K562 (cell line): ENCODE data around the gene NAA40. TPM values are rescaled to one million over a fixed set of nuclear protein-coding genes. Genes with fewer than 3 reads are reported as not detected.

Source experiments
- BRD4 ChIP-seq: fragments of 200-600 bp; sonication (generic); IDR thresholded peaks from 2 replicates; pipeline ENCODE4 v1.6.1; 2017; ENCODE audit warnings: inconsistent platforms
- CBFA2T2 ChIP-seq: fragments of 450-650 bp; conservative IDR thresholded peaks from 2 replicates; pipeline ENCODE4 v1.6.1; 2017; ENCODE audit warnings: mild to moderate bottlenecking
- CBX3 ChIP-seq, 2 experiments: IDR thresholded peaks; 1 replicate in 1 of 2; 2 replicates in 1 of 2; pipeline ENCODE4 v1.6.1; 2012; ENCODE audit warnings: inconsistent platforms in 2 of 2, low read length in 2 of 2, borderline replicate concordance in 1 of 2, control low read depth in 1 of 2
- CCNT2 ChIP-seq: IDR thresholded peaks from 2 replicates; pipeline ENCODE4 v1.6.1; 2011; ENCODE audit warnings: borderline replicate concordance, low read depth, mild to moderate bottlenecking, moderate library complexity, mixed read lengths, low read length; ENCODE audit not compliant: insufficient read length; ENCODE audit errors: extremely low read depth
- CHCHD3 ChIP-seq: fragments of 250-450 bp; sonication (Bioruptor Pico); IDR thresholded peaks from 2 replicates; pipeline ENCODE4 v2.1.2; 2022; ENCODE audit warnings: mild to moderate bottlenecking
- ELF1 ChIP-seq: fragments of 200-800 bp; sonication (Bioruptor generic); IDR thresholded peaks from 2 replicates; pipeline ENCODE4 v1.6.1; 2016; ENCODE audit warnings: missing genetic modification characterization, missing compliant biosample characterization
- ELF4 ChIP-seq: fragments of 450-650 bp; formaldehyde crosslinking; IDR thresholded peaks from 2 replicates; pipeline ENCODE4 v1.4.0; 2022; ENCODE audit warnings: missing genetic modification characterization
- FOXM1 ChIP-seq, 2 experiments: fragments of 450-650 bp in 1 of 2; sonication (generic) in 1 of 2; formaldehyde crosslinking in 1 of 2; IDR thresholded peaks; 2 replicates each; pipeline versions ENCODE4 v1.6.1 to v1.9.0; 2017 to 2022; ENCODE audit warnings: low read depth in 2 of 2, mild to moderate bottlenecking in 2 of 2, missing genetic modification reagents in 1 of 2, moderate library complexity in 1 of 2
- FUS ChIP-seq: fragments of 200-400 bp; formaldehyde crosslinking; optimal IDR thresholded peaks from 2 replicates; pipeline ENCODE3; 2017; ENCODE audit warnings: low read depth, low read length
- HNRNPLL ChIP-seq: fragments of 200-400 bp; formaldehyde crosslinking; IDR thresholded peaks from 2 replicates; pipeline ENCODE4 v1.6.1; 2017; ENCODE audit warnings: low read length, low read depth, mild to moderate bottlenecking; ENCODE audit not compliant: poor library complexity, severe bottlenecking
- HSF4 ChIP-seq: fragments of 250-450 bp; sonication (Bioruptor Pico); IDR thresholded peaks from 2 replicates; pipeline ENCODE4 v2.1.2; 2022; ENCODE audit warnings: mild to moderate bottlenecking, moderate library complexity, borderline replicate concordance
- NCOR1 ChIP-seq: fragments of 450-650 bp; IDR thresholded peaks from 2 replicates; pipeline ENCODE4 v1.6.1; 2016; ENCODE audit warnings: mild to moderate bottlenecking, moderate library complexity
- NFRKB ChIP-seq: fragments of 450-650 bp; IDR thresholded peaks from 2 replicates; pipeline ENCODE4 v1.6.1; 2016; ENCODE audit warnings: low read depth
- SMAD1 ChIP-seq: fragments of 150-350 bp; IDR thresholded peaks from 2 replicates; pipeline ENCODE4 v1.6.1; 2014; ENCODE audit warnings: low read length, low read depth; ENCODE audit not compliant: partially characterized antibody
- SREBF1 ChIP-seq: fragments of 150-350 bp; IDR thresholded peaks from 2 replicates; pipeline ENCODE4 v1.6.1; 2014; ENCODE audit warnings: antibody characterized with exemption, low read depth, low read length, borderline replicate concordance
- SRF ChIP-seq, 2 experiments: fragments of 250-450, 450-650 bp in 1 of 2; sonication (Bioruptor Pico) in 1 of 2; sonication (generic) in 1 of 2; formaldehyde crosslinking; IDR thresholded peaks; 2 replicates each; pipeline versions ENCODE4 v1.5.0 to v1.5.1; 2020 to 2022; ENCODE audit warnings: mild to moderate bottlenecking in 1 of 2, missing genetic modification reagents in 1 of 2
- TEAD4 ChIP-seq, 2 experiments: sonication (generic) in 1 of 2; formaldehyde crosslinking in 1 of 2; IDR thresholded peaks; 2 replicates each; pipeline versions ENCODE4 v1.6.1 to v1.8.0; 2012 to 2022; ENCODE audit warnings: borderline replicate concordance in 1 of 2, inconsistent platforms in 1 of 2, low read length in 1 of 2, mild to moderate bottlenecking in 1 of 2, missing genetic modification reagents in 1 of 2
- TSC22D4 ChIP-seq: fragments of 450-650 bp; IDR thresholded peaks from 2 replicates; pipeline ENCODE4 v1.6.1; 2016; ENCODE audit warnings: missing genetic modification characterization, missing biosample characterization, control low read depth
- ZBTB17 ChIP-seq: fragments of 450-650 bp; formaldehyde crosslinking; IDR thresholded peaks from 2 replicates; pipeline ENCODE4 v1.4.0; 2020; ENCODE audit warnings: mild to moderate bottlenecking
- ZFP1 ChIP-seq: fragments of 450-650 bp; formaldehyde crosslinking; IDR thresholded peaks from 2 replicates; pipeline ENCODE4 v1.4.0; 2020; ENCODE audit warnings: mild to moderate bottlenecking, mixed read lengths
- ZNF140 ChIP-seq: fragments of 250-450 bp; sonication (Bioruptor Pico); IDR thresholded peaks from 2 replicates; pipeline ENCODE4 v1.8.0; 2021; ENCODE audit warnings: moderate library complexity, mild to moderate bottlenecking, inconsistent platforms
- ZNF644 ChIP-seq: fragments of 200-800 bp; sonication (Bioruptor generic); IDR thresholded peaks from 2 replicates; pipeline ENCODE4 v1.6.1; 2016; ENCODE audit warnings: low read depth, missing genetic modification characterization, missing compliant biosample characterization
- polyA plus RNA-seq, 8 experiments: library from polyadenylated mRNA; depleted of rRNA in 4 of 8; stranded (reverse) in 5 of 8; unstranded in 3 of 8; fragments of >200 nt; fragmentation: Nextera tagmentation in 2 of 8; fragmentation: Illumina TruSeq in 1 of 8; extraction: Ambion mirVana in 2 of 8; extraction: Trizol in 1 of 8; gene quantifications; 2 replicates each; pipeline versions ENCODE4 v1.2.1 to v1.2.3, GENCODE V29; 2011 to 2014; ENCODE audit warnings: inconsistent platforms in 1 of 8, missing spikeins in 1 of 8
- total RNA-seq, 7 experiments: library from RNA; depleted of rRNA in 6 of 7; stranded (reverse); fragments of >200 nt in 6 of 7; fragmentation: Illumina TruSeq in 2 of 7; extraction: Trizol in 2 of 7; gene quantifications; 2 replicates each; pipeline versions ENCODE4 v1.2.1 to v1.2.3, GENCODE V29; 2011 to 2021; ENCODE audit warnings: low replicate concordance in 1 of 7
- TF ChIP-seq, protein P1 (sequence below): sonication (generic); formaldehyde crosslinking; IDR thresholded peaks from 2 replicates; pipeline ENCODE4 v1.8.1; 2023; ENCODE audit warnings: mild to moderate bottlenecking, missing genetic modification reagents
- TF ChIP-seq, protein P2 (sequence below): fragments of 450-650 bp; formaldehyde crosslinking; IDR thresholded peaks from 2 replicates; pipeline ENCODE4 v1.4.0; 2020; ENCODE audit warnings: mild to moderate bottlenecking, mixed read lengths
- TF ChIP-seq, protein P3 (sequence below): fragments of 450-650 bp; IDR thresholded peaks from 2 replicates; pipeline ENCODE4 v1.7.0; 2016; ENCODE audit warnings: borderline replicate concordance

The NAA40 gene
- total and polyA plus RNA-seq, 9 of the 15 experiments (the other 6 are each of a cell fraction or from before 2014, with no cell fraction given) = 6.2 to 39.0 (median 23.1) TPM

DNA sequence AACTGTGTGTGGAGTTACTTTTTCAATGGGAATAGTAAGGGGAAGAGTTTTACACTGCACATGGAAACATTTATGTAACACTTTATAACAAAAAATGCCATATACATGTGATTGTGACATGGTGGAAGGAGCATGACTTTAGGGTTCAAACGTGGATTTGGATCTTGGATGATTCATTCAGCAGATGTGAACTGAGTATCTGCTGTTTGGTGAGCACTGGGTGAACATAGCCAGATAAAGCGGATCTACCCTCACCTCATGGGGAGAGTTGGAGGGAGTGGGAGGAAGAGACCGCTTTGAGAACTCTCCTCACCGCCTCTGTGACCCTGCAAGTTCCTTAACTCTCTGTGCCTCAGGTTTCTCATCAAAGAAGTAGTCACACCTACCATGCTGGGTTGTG, 3.1 kb downstream of the NAA40 start (continued):
- TF ChIP-seq CBX3 (IDR thresholded peaks at IDR 0.05; ENCODE audit: borderline replicate concordance in 1 of 2, low read length in 2 of 2) = no peak
- peak; percentile 70 for TF ChIP-seq CBFA2T2
- TF ChIP-seq SMAD1 = no peak
- no peak for TF ChIP-seq ZNF140
- no peak for TF ChIP-seq HSF4 (CRISPR knock-in tag)
- TF ChIP-seq TEAD4 (IDR thresholded peaks at IDR 0.05; ENCODE audit: low read length) = peak; percentile 69; the same call in 1 of the 2 replicates
- no peak for TF ChIP-seq TEAD4 (CRISPR knock-in tag; IDR thresholded peaks at IDR 0.05; ENCODE audit: borderline replicate concordance)
- no peak for TF ChIP-seq FOXM1 (IDR thresholded peaks at IDR 0.05; ENCODE audit: low read depth)
- no peak for TF ChIP-seq FOXM1 (CRISPR knock-in tag; IDR thresholded peaks at IDR 0.05; ENCODE audit: low read depth)
- no peak for TF ChIP-seq ZBTB17 (CRISPR knock-in tag)
- no peak for TF ChIP-seq ZFP1 (CRISPR knock-in tag)
- TF ChIP-seq SREBF1 = no peak
- TF ChIP-seq NFRKB = no peak
- TF ChIP-seq, protein P1, sequence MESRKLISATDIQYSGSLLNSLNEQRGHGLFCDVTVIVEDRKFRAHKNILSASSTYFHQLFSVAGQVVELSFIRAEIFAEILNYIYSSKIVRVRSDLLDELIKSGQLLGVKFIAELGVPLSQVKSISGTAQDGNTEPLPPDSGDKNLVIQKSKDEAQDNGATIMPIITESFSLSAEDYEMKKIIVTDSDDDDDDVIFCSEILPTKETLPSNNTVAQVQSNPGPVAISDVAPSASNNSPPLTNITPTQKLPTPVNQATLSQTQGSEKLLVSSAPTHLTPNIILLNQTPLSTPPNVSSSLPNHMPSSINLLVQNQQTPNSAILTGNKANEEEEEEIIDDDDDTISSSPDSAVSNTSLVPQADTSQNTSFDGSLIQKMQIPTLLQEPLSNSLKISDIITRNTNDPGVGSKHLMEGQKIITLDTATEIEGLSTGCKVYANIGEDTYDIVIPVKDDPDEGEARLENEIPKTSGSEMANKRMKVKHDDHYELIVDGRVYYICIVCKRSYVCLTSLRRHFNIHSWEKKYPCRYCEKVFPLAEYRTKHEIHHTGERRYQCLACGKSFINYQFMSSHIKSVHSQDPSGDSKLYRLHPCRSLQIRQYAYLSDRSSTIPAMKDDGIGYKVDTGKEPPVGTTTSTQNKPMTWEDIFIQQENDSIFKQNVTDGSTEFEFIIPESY (CRISPR knock-in tag) = no peak
- TF ChIP-seq ELF1 (tag) = no peak
- TF ChIP-seq BRD4 = no peak
- TF ChIP-seq, protein P2, sequence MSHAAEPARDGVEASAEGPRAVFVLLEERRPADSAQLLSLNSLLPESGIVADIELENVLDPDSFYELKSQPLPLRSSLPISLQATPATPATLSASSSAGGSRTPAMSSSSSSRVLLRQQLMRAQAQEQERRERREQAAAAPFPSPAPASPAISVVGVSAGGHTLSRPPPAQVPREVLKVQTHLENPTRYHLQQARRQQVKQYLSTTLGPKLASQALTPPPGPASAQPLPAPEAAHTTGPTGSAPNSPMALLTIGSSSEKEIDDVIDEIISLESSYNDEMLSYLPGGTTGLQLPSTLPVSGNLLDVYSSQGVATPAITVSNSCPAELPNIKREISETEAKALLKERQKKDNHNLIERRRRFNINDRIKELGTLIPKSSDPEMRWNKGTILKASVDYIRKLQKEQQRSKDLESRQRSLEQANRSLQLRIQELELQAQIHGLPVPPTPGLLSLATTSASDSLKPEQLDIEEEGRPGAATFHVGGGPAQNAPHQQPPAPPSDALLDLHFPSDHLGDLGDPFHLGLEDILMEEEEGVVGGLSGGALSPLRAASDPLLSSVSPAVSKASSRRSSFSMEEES (CRISPR knock-in tag) = no peak
- no peak for TF ChIP-seq CCNT2
- peak; percentile 32; the same call in 1 of the 2 replicates for TF ChIP-seq NCOR1
- TF ChIP-seq, protein P3, sequence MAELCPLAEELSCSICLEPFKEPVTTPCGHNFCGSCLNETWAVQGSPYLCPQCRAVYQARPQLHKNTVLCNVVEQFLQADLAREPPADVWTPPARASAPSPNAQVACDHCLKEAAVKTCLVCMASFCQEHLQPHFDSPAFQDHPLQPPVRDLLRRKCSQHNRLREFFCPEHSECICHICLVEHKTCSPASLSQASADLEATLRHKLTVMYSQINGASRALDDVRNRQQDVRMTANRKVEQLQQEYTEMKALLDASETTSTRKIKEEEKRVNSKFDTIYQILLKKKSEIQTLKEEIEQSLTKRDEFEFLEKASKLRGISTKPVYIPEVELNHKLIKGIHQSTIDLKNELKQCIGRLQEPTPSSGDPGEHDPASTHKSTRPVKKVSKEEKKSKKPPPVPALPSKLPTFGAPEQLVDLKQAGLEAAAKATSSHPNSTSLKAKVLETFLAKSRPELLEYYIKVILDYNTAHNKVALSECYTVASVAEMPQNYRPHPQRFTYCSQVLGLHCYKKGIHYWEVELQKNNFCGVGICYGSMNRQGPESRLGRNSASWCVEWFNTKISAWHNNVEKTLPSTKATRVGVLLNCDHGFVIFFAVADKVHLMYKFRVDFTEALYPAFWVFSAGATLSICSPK = no peak
- no peak for TF ChIP-seq ELF4 (CRISPR knock-in tag)
- no peak for TF ChIP-seq CHCHD3 (CRISPR knock-in tag)
- TF ChIP-seq TSC22D4 = no peak
- TF ChIP-seq HNRNPLL = no peak
- no peak for TF ChIP-seq SRF (CRISPR knock-in tag; IDR thresholded peaks at IDR 0.05)
- TF ChIP-seq ZNF644 (tag) = no peak
- no peak for TF ChIP-seq FUS
